ENCODE results near the gene PLEKHS1.
"Not testable (repeated sequence)": the region's sequence is repeated elsewhere in the genome, so short reads cannot be mapped to it uniquely, and the experiment has no call there.

PLEKHS1 gene

DNA sequence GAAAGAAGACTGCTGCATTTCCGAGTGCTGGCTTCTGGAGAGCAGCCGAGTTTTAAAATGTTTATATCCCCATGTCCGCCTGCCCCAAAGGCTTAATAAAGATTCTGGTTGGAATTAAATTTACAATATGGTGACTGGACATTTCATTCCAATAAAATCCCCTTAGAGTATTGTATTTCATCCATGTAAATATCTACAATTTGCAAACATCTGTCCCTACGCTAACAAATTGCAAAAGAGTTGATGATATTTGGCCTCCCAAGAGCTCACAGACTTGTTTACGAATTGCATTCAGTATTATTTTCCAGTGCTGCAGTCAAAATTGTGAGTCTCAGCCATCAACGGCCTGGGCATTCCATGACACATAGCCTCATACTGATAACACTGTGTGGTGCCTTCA lies 50.1 kb downstream of the PLEKHS1 start:
- Mint-ChIP-seq H3K9me3 (no peaks in the 10 kb centered on the region), H3K27ac (no peak overlapping the region), H3K27me3 (ENCODE audit: low read depth) (peaks cover 59% of the 10 kb centered on the region), H3K4me1 (ENCODE audit: low read depth) (peaks cover 3% of the 10 kb centered on the region), H3K4me3 (no peak overlapping the region), H3K36me3 (ENCODE audit: low read depth) (no peaks in the 10 kb centered on the region)

GRCh38 chr10:113802997-113803396 lies 51.5 kb downstream of the PLEKHS1 start:
- peaks cover 47% of the 10 kb centered on the region for H3K27me3 Mint-ChIP-seq (ENCODE audit: low read depth)
- peaks cover 3% of the 10 kb centered on the region for H3K4me1 Mint-ChIP-seq (ENCODE audit: low read depth)
- no peak overlapping the region for H3K4me3 Mint-ChIP-seq
- no peak overlapping the region for H3K27ac Mint-ChIP-seq
- no peaks in the 10 kb centered on the region for H3K36me3 Mint-ChIP-seq (ENCODE audit: low read depth)
- no peaks in the 10 kb centered on the region for H3K9me3 Mint-ChIP-seq

DNA sequence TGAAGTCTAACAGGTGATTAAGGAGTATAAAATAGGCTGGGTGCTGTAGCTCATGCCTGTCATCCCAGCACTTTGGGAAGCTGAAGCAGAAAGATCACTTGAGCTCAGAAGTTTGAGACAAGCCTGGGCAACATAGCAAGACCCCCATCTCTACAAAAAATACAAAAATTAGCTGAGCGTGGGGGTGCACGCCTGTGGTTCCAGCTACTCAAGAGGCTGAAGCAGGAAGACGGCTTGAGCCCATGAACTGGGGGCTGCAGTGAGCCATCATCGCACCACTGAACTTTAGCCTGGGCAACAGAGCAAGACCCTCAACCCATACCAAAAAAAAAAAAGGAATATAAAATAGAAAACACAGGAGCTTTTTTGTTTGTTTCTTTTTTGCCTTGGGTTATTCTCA lies 55.0 kb downstream of the PLEKHS1 start:
- Mint-ChIP-seq H3K4me3 (no peak overlapping the region), H3K36me3 (ENCODE audit: low read depth) (no peaks in the 10 kb centered on the region), H3K27ac (no peak overlapping the region), H3K4me1 (ENCODE audit: low read depth) (no peaks in the 10 kb centered on the region), H3K27me3 (ENCODE audit: low read depth) (peaks cover 48% of the 10 kb centered on the region), H3K9me3 (no peaks in the 10 kb centered on the region)

GRCh38 chr10:113808168-113808567 lies 56.7 kb downstream of the PLEKHS1 start:
- no peak overlapping the region for H3K27ac Mint-ChIP-seq
- H3K36me3 Mint-ChIP-seq (ENCODE audit: low read depth) = no peaks in the 10 kb centered on the region
- no peak overlapping the region for H3K4me3 Mint-ChIP-seq
- no peaks in the 10 kb centered on the region for H3K4me1 Mint-ChIP-seq (ENCODE audit: low read depth)
- H3K9me3 Mint-ChIP-seq = no peaks in the 10 kb centered on the region
- peaks cover 52% of the 10 kb centered on the region for H3K27me3 Mint-ChIP-seq (ENCODE audit: low read depth)

GRCh38 chr10:113814700-113815099 lies 63.2 kb downstream of the PLEKHS1 start:
- not testable (repeated sequence) for H3K27ac Mint-ChIP-seq; H3K4me1 Mint-ChIP-seq (ENCODE audit: low read depth); H3K9me3 Mint-ChIP-seq; H3K36me3 Mint-ChIP-seq (ENCODE audit: low read depth); H3K4me3 Mint-ChIP-seq
- peaks cover 26% of the 10 kb centered on the region for H3K27me3 Mint-ChIP-seq (ENCODE audit: low read depth)

- H3K27ac Mint-ChIP-seq = no peak overlapping the region
These were observed 68.5 kb downstream of the PLEKHS1 start for GRCh38 chr10:113819989-113820388.

GRCh38 chr10:113820507-113820906 lies 69.0 kb downstream of the PLEKHS1 start:
- no peak overlapping the region for H3K27ac Mint-ChIP-seq
- H3K4me1 Mint-ChIP-seq (ENCODE audit: low read depth) = no peaks in the 10 kb centered on the region
- no peak overlapping the region for H3K4me3 Mint-ChIP-seq
- no peaks in the 10 kb centered on the region for H3K36me3 Mint-ChIP-seq (ENCODE audit: low read depth)
- no peaks in the 10 kb centered on the region for H3K9me3 Mint-ChIP-seq
- peaks cover 19% of the 10 kb centered on the region for H3K27me3 Mint-ChIP-seq (ENCODE audit: low read depth)

More at GRCh38 chr10:113819989-113820388, 68.5 kb downstream of the PLEKHS1 start:
- no peaks in the 10 kb centered on the region for H3K9me3 Mint-ChIP-seq
- H3K27me3 Mint-ChIP-seq (ENCODE audit: low read depth) = peaks cover 19% of the 10 kb centered on the region
- no peaks in the 10 kb centered on the region for H3K4me1 Mint-ChIP-seq (ENCODE audit: low read depth)
- no peaks in the 10 kb centered on the region for H3K36me3 Mint-ChIP-seq (ENCODE audit: low read depth)
- no peak overlapping the region for H3K4me3 Mint-ChIP-seq

- H3K9me3 Mint-ChIP-seq; H3K36me3 Mint-ChIP-seq (ENCODE audit: low read depth); H3K4me1 Mint-ChIP-seq (ENCODE audit: low read depth); H3K4me3 Mint-ChIP-seq; H3K27ac Mint-ChIP-seq: not testable (repeated sequence)
- peaks cover 19% of the 10 kb centered on the region for H3K27me3 Mint-ChIP-seq (ENCODE audit: low read depth)
These were observed 69.8 kb downstream of the PLEKHS1 start for GRCh38 chr10:113821306-113821705.

- Mint-ChIP-seq H3K4me1 (ENCODE audit: low read depth) (no peaks in the 10 kb centered on the region), H3K27me3 (ENCODE audit: low read depth) (peaks cover 24% of the 10 kb centered on the region), H3K36me3 (ENCODE audit: low read depth) (no peaks in the 10 kb centered on the region)
These were observed 70.7 kb downstream of the PLEKHS1 start for GRCh38 chr10:113822174-113822573.

DNA sequence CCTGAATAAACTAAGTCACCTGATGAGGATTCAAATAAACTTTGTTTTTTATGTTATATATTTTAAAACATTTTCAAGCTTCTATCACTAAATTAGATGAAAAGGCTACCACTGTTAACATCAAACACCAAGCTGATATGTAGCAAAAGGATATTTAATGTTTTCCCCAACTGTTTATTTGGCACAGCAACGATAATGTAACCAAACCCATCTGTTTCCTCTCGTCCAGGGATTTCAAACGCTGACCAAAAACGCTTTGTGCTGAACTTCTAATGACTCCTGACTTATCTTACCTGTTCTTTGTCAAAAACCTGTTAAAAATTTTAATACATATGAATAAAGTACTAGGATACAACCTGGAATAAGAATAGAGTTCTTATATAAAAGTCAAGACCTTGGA lies 71.9 kb downstream of the PLEKHS1 start:
- Mint-ChIP-seq H3K4me3 (no peak overlapping the region), H3K27ac (no peak overlapping the region)

More at GRCh38 chr10:113822174-113822573, 70.7 kb downstream of the PLEKHS1 start:
- Mint-ChIP-seq H3K9me3 (no peaks in the 10 kb centered on the region), H3K27ac (no peak overlapping the region), H3K4me3 (no peak overlapping the region)

GRCh38 chr10:113825791-113826190 lies 74.3 kb downstream of the PLEKHS1 start:
- Mint-ChIP-seq H3K36me3 (ENCODE audit: low read depth) (no peaks in the 10 kb centered on the region), H3K4me1 (ENCODE audit: low read depth) (no peaks in the 10 kb centered on the region), H3K4me3 (no peak overlapping the region)

More for the DNA sequence above, 71.9 kb downstream of the PLEKHS1 start:
- Mint-ChIP-seq H3K27me3 (ENCODE audit: low read depth) (peaks cover 27% of the 10 kb centered on the region), H3K36me3 (ENCODE audit: low read depth) (no peaks in the 10 kb centered on the region), H3K4me1 (ENCODE audit: low read depth) (no peaks in the 10 kb centered on the region), H3K9me3 (no peaks in the 10 kb centered on the region)

GRCh38 chr10:113828567-113828966 lies 77.1 kb downstream of the PLEKHS1 start:
- H3K4me3 Mint-ChIP-seq; H3K4me1 Mint-ChIP-seq (ENCODE audit: low read depth); H3K9me3 Mint-ChIP-seq; H3K36me3 Mint-ChIP-seq (ENCODE audit: low read depth); H3K27ac Mint-ChIP-seq: not testable (repeated sequence)
- peaks cover 25% of the 10 kb centered on the region for H3K27me3 Mint-ChIP-seq (ENCODE audit: low read depth)

More at GRCh38 chr10:113825791-113826190, 74.3 kb downstream of the PLEKHS1 start:
- H3K27me3 Mint-ChIP-seq (ENCODE audit: low read depth) = peaks cover 32% of the 10 kb centered on the region
- H3K27ac Mint-ChIP-seq = no peak overlapping the region
- H3K9me3 Mint-ChIP-seq = no peaks in the 10 kb centered on the region

Data from T-helper 1 cell treated with Interleukin-12 subunit alpha and Interleukin-12 subunit beta and Interleukin-4 antibody, amounts not matched to agents 30 μg/mL and 1 μg/mL, for 36 hours (primary cell).